A549 (cell line): ENCODE measurements around the gene BRINP1.

Source experiments
- CTCF ChIP-seq: fragments of >200 bp; sonication (Bioruptor Twin); formaldehyde crosslinking; IDR thresholded peaks from 3 replicates; pipeline ENCODE4 v1.5.1; 2016
- E2F6 ChIP-seq: IDR thresholded peaks from 2 replicates; pipeline ENCODE4 v1.6.1; 2012; ENCODE audit warnings: low read depth, borderline replicate concordance
- HDAC2 ChIP-seq: fragments of 200-600 bp; sonication (generic); IDR thresholded peaks from 2 replicates; pipeline ENCODE4 v1.6.1; 2016
- HMGXB4 ChIP-seq: fragments of 250-450 bp; sonication (Bioruptor Pico); IDR thresholded peaks from 2 replicates; pipeline ENCODE4 v1.5.0; 2021; ENCODE audit warnings: mild to moderate bottlenecking, moderate library complexity, borderline replicate concordance
- HOXB5 ChIP-seq: fragments of 250-450 bp; sonication (Bioruptor Pico); IDR thresholded peaks from 2 replicates; pipeline ENCODE4 v1.5.0; 2020; ENCODE audit warnings: mild to moderate bottlenecking, moderate library complexity
- RAD21 ChIP-seq, 2 experiments: fragments of >200 bp in 1 of 2; sonication (Bioruptor Twin) in 1 of 2; formaldehyde crosslinking in 1 of 2; IDR thresholded peaks in 1 of 2; conservative IDR thresholded peaks in 1 of 2; 2 replicates in 1 of 2; 3 replicates in 1 of 2; pipeline ENCODE4 v1.6.1; 2012 to 2018; ENCODE audit warnings: inconsistent platforms in 1 of 2
- RCOR1 ChIP-seq: fragments of 150-350 bp; IDR thresholded peaks from 2 replicates; pipeline ENCODE4 v1.6.1; 2014; ENCODE audit warnings: antibody characterized with exemption, low read length, low read depth
- SREBF2 ChIP-seq: fragments of 450-650 bp; IDR thresholded peaks from 2 replicates; pipeline ENCODE4 v1.6.1; 2014; ENCODE audit warnings: mild to moderate bottlenecking, moderate library complexity

- TF ChIP-seq RCOR1 (no peak), HDAC2 (no peak), HMGXB4 (CRISPR knock-in tag) (no peak), CTCF (no peak), RAD21 (conservative IDR thresholded peaks at IDR 0.05 in 1 of 2, IDR thresholded peaks at IDR 0.05 in 1 of 2) (no peak), E2F6 (no peak), SREBF2 (no peak), HOXB5 (no peak)
These were observed 19.8 kb downstream of the BRINP1 start for GRCh38 chr9:119349351-119349825.
